Measurements from ENCODE around the gene TBK1.

DNA sequence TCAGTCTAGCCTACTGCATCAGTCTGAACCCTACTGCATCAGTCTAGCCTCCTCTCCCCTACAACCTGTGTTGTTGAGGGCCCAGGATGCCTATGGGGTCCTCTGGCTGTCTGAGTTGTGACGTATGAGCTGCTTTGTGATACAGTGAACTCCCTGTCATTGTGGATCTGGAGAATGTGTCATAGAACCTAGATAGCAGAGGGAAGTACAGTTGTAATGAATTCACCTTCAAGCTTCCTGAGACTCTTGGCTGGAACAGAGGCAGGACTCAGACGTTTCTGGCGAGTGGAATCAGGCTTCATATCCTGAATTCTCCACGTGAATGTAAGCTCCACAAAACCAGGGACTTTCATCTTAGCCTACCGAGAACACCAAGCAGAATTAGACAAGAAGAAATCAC lies 17.0 kb downstream of the TBK1 start:
- TF ChIP-seq POLR2A (IDR thresholded peaks at IDR 0.05; ENCODE audit: low read depth, low read length) = peak; percentile 30; the same call in 1 of the 2 replicates
- TF ChIP-seq POLR2AphosphoS5 (IDR thresholded peaks at IDR 0.05; ENCODE audit: low read depth, low read length) = no peak
- no peak for TF ChIP-seq TAF1 (IDR thresholded peaks at IDR 0.05; ENCODE audit: borderline replicate concordance, low read depth, low read length)

All from GM12892 (cell line).